SK-N-SH (cell line): ENCODE measurements around the gene TSBP1. TPM values are rescaled to one million over a fixed set of nuclear protein-coding genes. Genes with fewer than 3 reads are reported as not detected.

Experiments
- CTCF ChIA-PET: fragments of 300-600, 350-600 bp; formaldehyde crosslinking; extraction: SDS; loops from one replicate; lab custom pipeline; 2021; lab: Yijun Ruan, JAX
- POLR2A ChIA-PET: fragments of 350-600 bp; sonication (Branson Sonifier 250); formaldehyde crosslinking; extraction: SDS; loops from one replicate; lab custom pipeline; 2020; ENCODE audit warnings: antibody characterized with exemption, inconsistent platforms; lab: Yijun Ruan, JAX
- DNase-seq: peaks from one replicate; pipeline ENCODE4 v3.0.0; 2012
- H2AFZ ChIP-seq: fragments of 200-600 bp; sonication (generic); 2 replicates; pipeline ENCODE4 v1.8.1; 2016; ENCODE audit warnings: antibody characterized with exemption, mild to moderate bottlenecking, low read depth
- H3F3A ChIP-seq: fragments of 200-600 bp; sonication (generic); replicated peaks from 2 replicates; pipeline ENCODE3; 2016; ENCODE audit warnings: antibody characterized with exemption, mild to moderate bottlenecking; ENCODE audit not compliant: insufficient read depth
- H3K27ac ChIP-seq, 2 experiments: fragments of 200-500 bp in 1 of 2; fragments of 200-600 bp in 1 of 2; sonication (Bioruptor generic) in 1 of 2; sonication (generic), shearing (Covaris generic) in 1 of 2; 2 replicates each; pipeline versions ENCODE4 v1.5.1 to v1.6.1; 2014 to 2016; ENCODE audit warnings: low read depth in 2 of 2, inconsistent platforms in 1 of 2, low read length in 1 of 2, mild to moderate bottlenecking in 1 of 2, mixed read lengths in 1 of 2
- H3K27me3 ChIP-seq: fragments of 200-600 bp; sonication (generic), shearing (Covaris generic); 2 replicates; pipeline ENCODE4 v1.6.1; 2016; ENCODE audit warnings: mixed run types; ENCODE audit not compliant: insufficient read depth
- H3K36me3 ChIP-seq, 2 experiments: fragments of 200-500 bp in 1 of 2; fragments of 200-600 bp in 1 of 2; sonication (Bioruptor generic) in 1 of 2; sonication (generic) in 1 of 2; replicated peaks in 1 of 2; 2 replicates each; pipeline versions ENCODE3 to v1.5.1; 2014 to 2016; ENCODE audit warnings: low read length in 1 of 2, mild to moderate bottlenecking in 1 of 2; ENCODE audit not compliant: insufficient read depth in 2 of 2, control insufficient read depth in 1 of 2
- H3K4me1 ChIP-seq, 2 experiments: fragments of 200-500 bp in 1 of 2; fragments of 200-600 bp in 1 of 2; sonication (Bioruptor generic) in 1 of 2; sonication (generic), shearing (Covaris generic) in 1 of 2; 2 replicates each; pipeline versions ENCODE4 v1.5.1 to v1.6.1; 2014 to 2016; ENCODE audit warnings: low read depth in 1 of 2, low read length in 1 of 2, mixed run types in 1 of 2; ENCODE audit not compliant: insufficient read depth in 2 of 2, control insufficient read depth in 1 of 2
- H3K4me2 ChIP-seq: fragments of 200-600 bp; sonication (generic), shearing (Covaris generic); 2 replicates; pipeline ENCODE4 v1.6.1; 2017; ENCODE audit warnings: mixed run types
- H3K4me3 ChIP-seq, 2 experiments: fragments of 200-500 bp in 1 of 2; fragments of 200-600 bp in 1 of 2; sonication (Bioruptor generic) in 1 of 2; sonication (generic), shearing (Covaris generic) in 1 of 2; 2 replicates each; pipeline versions ENCODE4 v1.5.1 to v1.8.1; 2014 to 2016; ENCODE audit warnings: low read depth in 2 of 2, inconsistent platforms in 1 of 2, low read length in 1 of 2, mild to moderate bottlenecking in 1 of 2, mixed read lengths in 1 of 2, moderate library complexity in 1 of 2
- H3K79me2 ChIP-seq: fragments of 200-600 bp; sonication (generic); 2 replicates; pipeline ENCODE4 v1.8.1; 2017; ENCODE audit warnings: mild to moderate bottlenecking; ENCODE audit not compliant: insufficient read depth
- H3K9ac ChIP-seq: fragments of 200-600 bp; sonication (generic); 2 replicates; pipeline ENCODE4 v1.6.1; 2017; ENCODE audit warnings: mixed run types
- H3K9me2 ChIP-seq: fragments of 200-600 bp; sonication (generic); 2 replicates; pipeline ENCODE4 v1.6.1; 2017; ENCODE audit warnings: mixed run types
- H3K9me3 ChIP-seq: fragments of 200-600 bp; sonication (generic); 2 replicates; pipeline ENCODE4 v1.6.1; 2017; ENCODE audit warnings: mixed run types, mild to moderate bottlenecking, moderate library complexity
- H4K20me1 ChIP-seq: fragments of 200-600 bp; sonication (generic); 2 replicates; pipeline ENCODE4 v1.6.1; 2017; ENCODE audit warnings: mild to moderate bottlenecking, mixed run types; ENCODE audit not compliant: insufficient read depth
- ELF1 ChIP-seq: IDR thresholded peaks from 2 replicates; pipeline ENCODE4 v1.4.0; 2012
- FOSL2 ChIP-seq: IDR thresholded peaks from 2 replicates; pipeline ENCODE4 v1.4.0; 2012; ENCODE audit warnings: low read depth, mild to moderate bottlenecking, moderate library complexity, borderline replicate concordance
- GABPA ChIP-seq: IDR thresholded peaks from 2 replicates; pipeline ENCODE4 v1.4.0; 2012; ENCODE audit warnings: low read depth, mild to moderate bottlenecking
- MAX ChIP-seq: IDR thresholded peaks from 2 replicates; pipeline ENCODE4 v1.4.0; 2012; ENCODE audit warnings: low read depth
- MXI1 ChIP-seq: IDR thresholded peaks from 2 replicates; pipeline ENCODE4 v1.6.1; 2012; ENCODE audit warnings: mild to moderate bottlenecking, low read depth, low read length, improper control_type of control experiment
- TAF1 ChIP-seq: IDR thresholded peaks from 2 replicates; pipeline ENCODE4 v1.6.1; 2012; ENCODE audit warnings: low read depth, mild to moderate bottlenecking, low read length, moderate library complexity, borderline replicate concordance
- TCF12 ChIP-seq: IDR thresholded peaks from 2 replicates; pipeline ENCODE4 v1.4.0; 2012
- YY1 ChIP-seq: IDR thresholded peaks from 2 replicates; pipeline ENCODE4 v1.4.0; 2012; ENCODE audit warnings: low read depth, mild to moderate bottlenecking
- WGBS: methylation state at CpG from one replicate; pipeline ENCODE4 v1.1.6; 2017; ENCODE audit warnings: low lambda C conversion rate; 5-methylcytosine and 5-hydroxymethylcytosine counted together
- polyA plus RNA-seq, 3 experiments: library from polyadenylated mRNA; depleted of rRNA; stranded (reverse); fragments of >200 nt; gene quantifications; 2 replicates each; pipeline ENCODE4 v1.2.3, GENCODE V29; 2012
- TF ChIP-seq, protein P1 (sequence below): fragments of 150-350 bp; IDR thresholded peaks from 2 replicates; pipeline ENCODE4 v1.6.1; 2017; ENCODE audit warnings: antibody characterized with exemption, low read length, low read depth, borderline replicate concordance
- TF ChIP-seq, protein P2 (sequence below): IDR thresholded peaks from 2 replicates; pipeline ENCODE4; 2012
- TF ChIP-seq, protein P3 (sequence below): IDR thresholded peaks from 2 replicates; pipeline ENCODE4 v1.6.1; 2012; ENCODE audit warnings: mild to moderate bottlenecking, low read depth, low read length, moderate library complexity

TSBP1 gene
- polyA plus RNA-seq, 1 of the 3 experiments (the other 2 are of a cell fraction): not detected

DNA sequence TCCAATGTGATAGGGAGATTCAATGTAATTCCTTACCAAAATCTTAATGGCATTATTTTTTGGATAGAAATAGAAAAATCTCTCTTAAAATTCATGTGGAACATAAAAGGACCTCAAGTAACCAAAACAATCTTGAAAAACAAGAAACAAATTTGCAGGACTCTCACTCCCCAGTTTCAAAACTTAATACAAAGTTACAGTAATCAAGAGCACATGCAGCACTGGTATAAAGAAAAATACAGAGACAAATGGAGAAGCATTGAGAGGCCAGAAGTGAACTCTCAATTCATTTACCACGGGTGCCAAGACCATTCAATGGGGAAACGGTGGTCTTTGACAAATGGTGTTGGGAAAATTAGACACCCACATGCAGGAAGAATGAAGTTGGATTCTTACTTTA is 7.8 kb upstream of the TSBP1 start:
- Histone ChIP-seq H3K36me3 (no peaks in the 10 kb centered on the region), H3K4me2 (no peak overlapping the region), H3K27me3 (peaks cover 6% of the 10 kb centered on the region; the same call in 1 of the 2 replicates), H3K79me2 (no peaks in the 10 kb centered on the region)
- POLR2A ChIA-PET: no interaction called here
- CTCF ChIA-PET: no interaction called here
- TF ChIP-seq TAF1: no peak
- TF ChIP-seq, all 33 proteins: peak for 0
- no peak overlapping the region for H3K4me3 ChIP-seq
- DNase-seq: no peak
- no peaks in the 10 kb centered on the region for H3K9me3 ChIP-seq
- H3K27ac ChIP-seq: no peak overlapping the region
- no peak overlapping the region for H2AFZ ChIP-seq
- H3F3A ChIP-seq: no peaks in the 10 kb centered on the region
- no peaks in the 10 kb centered on the region for H3K4me1 ChIP-seq
- no peaks in the 10 kb centered on the region for H3K9me2 ChIP-seq
- no peaks in the 10 kb centered on the region for H4K20me1 ChIP-seq
- no peak overlapping the region for H3K9ac ChIP-seq
- 4% methylated on average over 2 of the region's 2 CpGs for WGBS

DNA sequence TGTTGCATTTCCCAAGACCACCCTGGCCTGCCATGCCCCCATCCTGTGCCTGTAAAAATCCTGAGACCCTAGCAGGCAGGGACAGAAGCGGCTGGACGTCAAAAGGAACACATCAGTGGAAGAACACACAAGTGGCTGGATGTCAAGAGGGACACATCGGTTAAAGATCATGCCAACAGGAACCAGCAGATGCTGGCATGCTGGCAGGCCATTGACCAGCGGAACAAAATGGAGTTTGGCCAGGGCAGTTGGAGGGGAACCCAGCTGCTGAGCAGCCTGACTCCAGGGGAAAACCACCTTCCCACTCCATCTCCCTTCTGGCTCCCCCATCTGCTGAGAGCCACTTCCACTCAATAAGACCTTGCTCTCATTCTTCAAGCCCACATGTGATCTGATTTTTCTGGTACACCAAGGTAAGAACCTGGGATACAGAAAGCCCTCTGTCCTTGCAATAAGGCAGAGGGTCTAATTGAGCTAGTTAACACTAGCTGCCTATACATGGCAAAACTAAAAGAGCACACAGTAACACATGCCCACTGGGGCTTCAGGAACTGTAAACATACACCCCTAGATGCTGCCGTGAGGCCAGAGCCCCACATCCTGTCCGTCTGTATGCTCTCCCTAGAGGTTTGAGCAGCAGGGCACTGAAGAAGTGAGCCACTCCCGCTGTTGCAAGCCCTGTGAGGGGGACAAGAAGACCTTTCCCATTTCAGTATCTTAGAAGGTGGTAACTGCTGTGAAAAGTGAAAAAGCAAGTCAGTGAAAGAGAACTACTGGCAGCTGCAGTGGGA is 4.2 kb upstream of the TSBP1 start:
- Histone ChIP-seq H3K4me1 (no peaks in the 10 kb centered on the region), H3K27ac (no peak overlapping the region), H3K4me3 (no peak overlapping the region), H3K36me3 (no peaks in the 10 kb centered on the region), H3K9ac (no peak overlapping the region), H3K79me2 (no peaks in the 10 kb centered on the region), H3K27me3 (peaks cover 6% of the 10 kb centered on the region; the same call in 1 of the 2 replicates), H3K9me3 (no peaks in the 10 kb centered on the region), H3K4me2 (no peak overlapping the region), H4K20me1 (no peaks in the 10 kb centered on the region), H2AFZ (no peak overlapping the region), H3F3A (no peaks in the 10 kb centered on the region), H3K9me2 (no peaks in the 10 kb centered on the region)
- ChIA-PET POLR2A (no interaction called here), CTCF (no interaction called here)
- 10% methylated on average over 6 of the region's 7 CpGs for WGBS
- TF ChIP-seq, protein P1, sequence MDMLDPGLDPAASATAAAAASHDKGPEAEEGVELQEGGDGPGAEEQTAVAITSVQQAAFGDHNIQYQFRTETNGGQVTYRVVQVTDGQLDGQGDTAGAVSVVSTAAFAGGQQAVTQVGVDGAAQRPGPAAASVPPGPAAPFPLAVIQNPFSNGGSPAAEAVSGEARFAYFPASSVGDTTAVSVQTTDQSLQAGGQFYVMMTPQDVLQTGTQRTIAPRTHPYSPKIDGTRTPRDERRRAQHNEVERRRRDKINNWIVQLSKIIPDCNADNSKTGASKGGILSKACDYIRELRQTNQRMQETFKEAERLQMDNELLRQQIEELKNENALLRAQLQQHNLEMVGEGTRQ: no peak
- TF ChIP-seq TCF12: no peak
- TF ChIP-seq FOSL2: no peak
- TF ChIP-seq, protein P2, sequence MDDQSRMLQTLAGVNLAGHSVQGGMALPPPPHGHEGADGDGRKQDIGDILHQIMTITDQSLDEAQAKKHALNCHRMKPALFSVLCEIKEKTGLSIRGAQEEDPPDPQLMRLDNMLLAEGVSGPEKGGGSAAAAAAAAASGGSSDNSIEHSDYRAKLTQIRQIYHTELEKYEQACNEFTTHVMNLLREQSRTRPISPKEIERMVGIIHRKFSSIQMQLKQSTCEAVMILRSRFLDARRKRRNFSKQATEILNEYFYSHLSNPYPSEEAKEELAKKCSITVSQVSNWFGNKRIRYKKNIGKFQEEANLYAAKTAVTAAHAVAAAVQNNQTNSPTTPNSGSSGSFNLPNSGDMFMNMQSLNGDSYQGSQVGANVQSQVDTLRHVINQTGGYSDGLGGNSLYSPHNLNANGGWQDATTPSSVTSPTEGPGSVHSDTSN: no peak
- no peak for TF ChIP-seq MXI1
- no peak for TF ChIP-seq YY1
- DNase-seq: no peak

GRCh38 chr6:32371229-32371628 is 474 bp downstream of the TSBP1 start:
- H3K27ac ChIP-seq: no peak overlapping the region
- no peaks in the 10 kb centered on the region for H3F3A ChIP-seq
- WGBS: 4% methylated on average over 1 of the region's 1 CpG
- H3K9ac ChIP-seq: no peak overlapping the region
- H3K9me3 ChIP-seq: no peaks in the 10 kb centered on the region
- H4K20me1 ChIP-seq: no peaks in the 10 kb centered on the region
- no peak overlapping the region for H3K4me3 ChIP-seq
- H3K4me2 ChIP-seq: no peak overlapping the region
- peaks cover 6% of the 10 kb centered on the region for H3K27me3 ChIP-seq
- peak overlapping the region; percentile 37; the same call in 1 of the 2 replicates for H2AFZ ChIP-seq
- H3K9me2 ChIP-seq: no peaks in the 10 kb centered on the region
- no peaks in the 10 kb centered on the region for H3K36me3 ChIP-seq
- H3K4me1 ChIP-seq: no peaks in the 10 kb centered on the region
- H3K79me2 ChIP-seq: no peaks in the 10 kb centered on the region
- CTCF ChIA-PET: no interaction called here
- TF ChIP-seq, protein P2: no peak
- no peak for TF ChIP-seq MXI1
- no peak for TF ChIP-seq TCF12
- no peak for TF ChIP-seq MAX
- TF ChIP-seq GABPA: no peak
- TF ChIP-seq, protein P3, sequence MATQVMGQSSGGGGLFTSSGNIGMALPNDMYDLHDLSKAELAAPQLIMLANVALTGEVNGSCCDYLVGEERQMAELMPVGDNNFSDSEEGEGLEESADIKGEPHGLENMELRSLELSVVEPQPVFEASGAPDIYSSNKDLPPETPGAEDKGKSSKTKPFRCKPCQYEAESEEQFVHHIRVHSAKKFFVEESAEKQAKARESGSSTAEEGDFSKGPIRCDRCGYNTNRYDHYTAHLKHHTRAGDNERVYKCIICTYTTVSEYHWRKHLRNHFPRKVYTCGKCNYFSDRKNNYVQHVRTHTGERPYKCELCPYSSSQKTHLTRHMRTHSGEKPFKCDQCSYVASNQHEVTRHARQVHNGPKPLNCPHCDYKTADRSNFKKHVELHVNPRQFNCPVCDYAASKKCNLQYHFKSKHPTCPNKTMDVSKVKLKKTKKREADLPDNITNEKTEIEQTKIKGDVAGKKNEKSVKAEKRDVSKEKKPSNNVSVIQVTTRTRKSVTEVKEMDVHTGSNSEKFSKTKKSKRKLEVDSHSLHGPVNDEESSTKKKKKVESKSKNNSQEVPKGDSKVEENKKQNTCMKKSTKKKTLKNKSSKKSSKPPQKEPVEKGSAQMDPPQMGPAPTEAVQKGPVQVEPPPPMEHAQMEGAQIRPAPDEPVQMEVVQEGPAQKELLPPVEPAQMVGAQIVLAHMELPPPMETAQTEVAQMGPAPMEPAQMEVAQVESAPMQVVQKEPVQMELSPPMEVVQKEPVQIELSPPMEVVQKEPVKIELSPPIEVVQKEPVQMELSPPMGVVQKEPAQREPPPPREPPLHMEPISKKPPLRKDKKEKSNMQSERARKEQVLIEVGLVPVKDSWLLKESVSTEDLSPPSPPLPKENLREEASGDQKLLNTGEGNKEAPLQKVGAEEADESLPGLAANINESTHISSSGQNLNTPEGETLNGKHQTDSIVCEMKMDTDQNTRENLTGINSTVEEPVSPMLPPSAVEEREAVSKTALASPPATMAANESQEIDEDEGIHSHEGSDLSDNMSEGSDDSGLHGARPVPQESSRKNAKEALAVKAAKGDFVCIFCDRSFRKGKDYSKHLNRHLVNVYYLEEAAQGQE: no peak
- no peak for TF ChIP-seq ELF1
- DNase-seq: no peak
- POLR2A ChIA-PET: no interaction called here
